ENCODE results near the gene C1RL.

C1RL gene, protein sequence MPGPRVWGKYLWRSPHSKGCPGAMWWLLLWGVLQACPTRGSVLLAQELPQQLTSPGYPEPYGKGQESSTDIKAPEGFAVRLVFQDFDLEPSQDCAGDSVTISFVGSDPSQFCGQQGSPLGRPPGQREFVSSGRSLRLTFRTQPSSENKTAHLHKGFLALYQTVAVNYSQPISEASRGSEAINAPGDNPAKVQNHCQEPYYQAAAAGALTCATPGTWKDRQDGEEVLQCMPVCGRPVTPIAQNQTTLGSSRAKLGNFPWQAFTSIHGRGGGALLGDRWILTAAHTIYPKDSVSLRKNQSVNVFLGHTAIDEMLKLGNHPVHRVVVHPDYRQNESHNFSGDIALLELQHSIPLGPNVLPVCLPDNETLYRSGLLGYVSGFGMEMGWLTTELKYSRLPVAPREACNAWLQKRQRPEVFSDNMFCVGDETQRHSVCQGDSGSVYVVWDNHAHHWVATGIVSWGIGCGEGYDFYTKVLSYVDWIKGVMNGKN

DNA sequence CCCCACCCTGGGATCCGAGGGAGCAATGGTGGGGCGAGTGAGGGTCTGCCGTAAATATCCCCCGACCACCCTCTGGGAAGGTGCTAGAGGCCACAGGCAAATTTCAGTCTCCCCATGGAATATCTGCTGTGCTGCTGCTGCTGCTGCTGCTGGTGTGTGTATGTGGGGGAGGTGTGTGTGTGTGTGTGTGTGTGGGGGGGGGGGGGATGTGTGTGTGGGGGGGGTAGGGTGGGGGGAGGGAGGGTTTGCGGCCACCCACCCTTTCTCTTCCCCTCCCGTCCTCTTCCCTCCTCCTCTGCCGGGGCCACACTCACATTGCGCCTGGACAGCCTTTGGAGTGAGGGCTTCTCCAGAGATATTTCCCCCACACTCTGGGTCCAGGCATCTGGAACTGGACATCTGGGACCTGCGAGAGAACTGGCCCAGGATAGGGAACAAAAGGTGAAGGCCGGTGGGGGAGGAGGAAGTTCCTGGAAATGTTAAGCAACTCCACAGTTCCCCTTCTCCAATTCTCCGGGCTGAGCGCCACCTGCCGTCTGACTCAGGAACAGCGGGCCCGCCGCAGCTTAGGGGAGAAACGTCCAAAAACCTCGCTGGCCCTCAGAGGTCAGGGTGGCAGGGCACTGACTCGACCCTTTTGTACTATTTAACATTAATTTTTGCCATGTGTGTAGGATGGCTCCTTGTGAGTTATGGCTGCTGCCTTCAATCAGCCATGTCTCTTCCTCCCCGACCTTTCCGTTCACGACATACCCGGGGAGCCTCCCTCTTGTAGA is at the start of gene C1RL:
Gene C1RL (minus strand): TSS at position 419 of the 776 bp plus-strand sequence. CDS start 34 bp downstream, at position 385.
- DNase-seq (ENCODE audit: low read depth) = peak; percentile 83

DNA sequence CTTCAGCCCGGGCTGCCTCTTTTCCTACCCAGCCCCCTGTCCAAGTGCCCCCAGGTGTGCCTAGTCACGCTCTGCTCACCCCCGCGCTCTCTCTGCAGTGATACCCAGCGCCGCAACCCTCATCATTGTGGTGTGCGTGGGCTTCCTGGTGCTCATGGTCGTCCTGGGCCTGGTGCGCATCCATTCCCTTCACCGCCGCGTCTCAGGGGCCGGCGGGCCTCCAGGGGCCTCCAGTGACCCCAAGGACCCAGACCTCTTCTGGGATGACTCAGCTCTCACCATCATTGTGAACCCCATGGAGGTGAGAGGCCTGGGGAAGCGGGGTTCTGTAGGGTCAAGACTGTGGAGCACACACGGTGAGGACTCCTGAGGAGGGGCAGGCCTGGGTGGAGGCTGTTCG is 48.4 kb upstream of the C1RL start:
- DNase-seq (ENCODE audit: low read depth) = no peak

DNA sequence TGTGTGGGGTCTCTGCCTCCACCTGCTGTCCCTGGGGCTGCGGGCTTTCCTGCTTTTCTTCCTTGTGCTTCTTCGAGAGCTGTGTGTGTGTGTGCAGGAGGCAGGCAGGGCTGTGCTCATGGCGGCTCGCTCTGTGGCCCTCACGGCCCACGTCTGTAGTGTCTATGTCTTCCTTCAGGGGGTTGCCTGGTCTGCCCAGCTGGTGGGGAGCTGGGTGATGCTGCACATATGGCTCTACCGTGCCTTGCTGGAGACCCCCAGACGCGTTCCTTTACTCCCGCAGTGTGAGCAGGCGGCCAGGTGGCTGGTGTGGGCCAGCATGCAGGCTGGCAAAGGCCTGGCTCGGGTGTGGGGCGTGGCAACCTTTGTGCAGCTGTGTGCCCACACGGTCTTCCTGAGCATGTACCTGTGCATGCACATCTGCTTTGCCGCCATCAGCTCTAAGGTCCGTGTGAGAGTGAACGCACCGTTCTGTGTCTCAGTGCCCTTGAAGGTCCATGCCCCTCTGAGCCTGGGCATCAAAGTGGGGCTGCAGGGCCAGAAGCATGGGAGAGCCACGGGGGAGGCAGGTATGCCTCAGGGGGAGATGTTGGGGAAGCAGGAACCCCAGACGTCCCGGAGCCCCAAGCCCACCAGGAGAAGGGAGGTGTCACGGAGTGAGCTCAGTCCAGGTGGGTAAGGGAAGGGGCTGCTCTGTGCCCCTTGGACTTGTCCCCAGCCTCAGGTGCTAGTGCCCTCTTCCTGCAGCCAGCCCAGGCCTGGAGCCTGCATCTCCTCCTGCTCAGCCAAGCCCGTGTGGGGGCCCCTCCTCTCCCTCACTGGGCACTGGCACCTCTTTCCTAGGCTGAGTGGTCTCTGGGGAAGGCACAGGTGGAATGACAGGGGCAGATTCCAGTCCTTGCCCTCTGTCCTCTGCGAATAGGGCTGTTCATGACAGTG is 47.5 kb upstream of the C1RL start:
- no peak for DNase-seq (ENCODE audit: low read depth)

DNA sequence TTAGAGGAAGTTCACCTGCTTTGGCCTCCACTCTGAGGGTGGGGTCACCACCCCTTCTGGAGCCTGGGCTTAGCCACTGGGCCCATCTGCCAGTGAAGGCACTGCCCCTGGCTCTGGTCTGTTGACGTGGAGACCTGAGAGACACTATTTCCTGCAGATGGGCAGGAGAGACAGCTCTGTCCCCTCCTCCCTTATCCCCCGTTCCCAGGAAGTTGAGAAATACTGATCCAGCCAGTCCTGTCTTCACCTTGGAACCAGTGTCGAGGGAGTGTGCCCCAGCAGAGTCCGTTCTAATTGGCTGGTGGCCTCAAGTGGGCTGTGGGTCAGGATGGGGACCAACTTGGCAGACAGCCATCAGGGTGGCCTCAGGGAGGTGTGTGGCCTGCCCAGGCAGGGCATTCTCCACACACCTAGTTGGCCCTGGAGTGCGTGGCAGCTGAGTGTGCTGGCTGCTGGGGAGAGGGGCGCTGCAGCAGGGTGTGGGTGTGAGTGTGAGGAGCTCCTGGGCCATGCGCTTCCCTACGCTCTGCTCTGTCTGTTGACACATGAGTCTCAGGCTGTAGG is 46.5 kb upstream of the C1RL start:
- no peak for DNase-seq (ENCODE audit: low read depth)

GRCh38 chr12:7154901-7155470 is 46.0 kb upstream of the C1RL start:
- no peak for DNase-seq (ENCODE audit: low read depth)

DNA sequence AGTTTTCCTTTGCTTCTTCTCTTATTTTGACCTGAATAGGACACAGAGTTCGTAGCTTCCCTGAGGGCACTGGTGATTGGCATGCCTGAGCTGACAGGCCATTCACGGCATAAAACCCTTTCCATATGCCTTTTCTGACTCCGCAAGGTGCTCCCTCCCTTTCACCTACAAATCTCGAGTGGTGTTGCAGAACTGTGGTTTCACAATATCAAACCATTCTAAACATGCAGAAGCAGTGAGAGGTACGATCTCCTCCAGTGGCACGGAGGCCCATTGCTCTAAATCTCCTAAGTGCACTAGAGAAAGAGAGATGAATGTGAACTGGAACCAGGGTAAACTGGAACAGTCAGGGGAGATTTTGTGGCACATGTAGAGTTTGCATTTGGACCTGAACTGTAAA is 45.0 kb upstream of the C1RL start:
- DNase-seq (ENCODE audit: low read depth) = no peak

GRCh38 chr12:7152818-7153217 is 43.8 kb upstream of the C1RL start:
- DNase-seq (ENCODE audit: low read depth) = no peak

- no peak for DNase-seq (ENCODE audit: low read depth)
Measured at GRCh38 chr12:7151532-7151931, 42.5 kb upstream of the C1RL start.

DNA sequence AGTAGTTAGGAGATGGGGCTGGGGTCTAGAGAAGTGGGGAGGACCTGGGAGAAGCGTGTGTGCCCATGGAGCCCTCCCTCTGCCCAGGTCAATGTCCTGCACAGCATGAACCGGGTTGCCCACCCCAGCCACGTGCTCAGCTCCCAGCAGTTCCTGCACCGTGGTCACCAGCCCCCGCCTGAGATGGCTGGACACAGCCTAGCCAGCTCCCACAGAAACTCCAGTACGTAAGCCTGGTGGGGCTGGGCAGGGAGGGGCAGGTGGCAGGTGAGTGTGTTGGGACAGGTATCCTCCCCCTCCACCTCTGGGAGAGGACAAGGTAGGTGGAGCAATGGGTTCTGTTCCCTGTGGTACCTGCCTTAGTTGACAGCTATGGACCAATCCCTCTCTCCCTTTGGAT is 41.8 kb upstream of the C1RL start:
- no peak for DNase-seq (ENCODE audit: low read depth)

DNA sequence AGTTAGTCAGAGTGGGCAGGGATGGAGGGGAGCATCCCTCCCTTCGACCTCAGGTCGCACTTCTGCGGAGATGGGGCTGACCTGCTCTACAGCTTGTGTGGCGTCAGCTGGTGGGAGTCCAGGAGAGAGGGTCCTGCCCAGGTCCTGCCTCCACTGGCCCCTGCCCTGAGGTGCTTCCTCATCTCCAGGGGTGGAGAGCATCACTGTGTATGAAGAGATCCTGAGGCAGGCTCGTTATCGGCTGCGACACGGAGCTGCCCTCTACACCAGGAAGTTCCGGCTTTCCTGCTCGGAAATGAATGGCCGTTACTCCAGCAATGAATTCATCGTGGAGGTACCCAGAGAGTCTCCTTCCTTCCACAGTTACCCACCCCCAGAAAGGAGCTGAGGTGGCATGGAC is 41.3 kb upstream of the C1RL start:
- no peak for DNase-seq (ENCODE audit: low read depth)

GRCh38 chr12:7146906-7147305 is 37.9 kb upstream of the C1RL start:
- no peak for DNase-seq (ENCODE audit: low read depth)

DNA sequence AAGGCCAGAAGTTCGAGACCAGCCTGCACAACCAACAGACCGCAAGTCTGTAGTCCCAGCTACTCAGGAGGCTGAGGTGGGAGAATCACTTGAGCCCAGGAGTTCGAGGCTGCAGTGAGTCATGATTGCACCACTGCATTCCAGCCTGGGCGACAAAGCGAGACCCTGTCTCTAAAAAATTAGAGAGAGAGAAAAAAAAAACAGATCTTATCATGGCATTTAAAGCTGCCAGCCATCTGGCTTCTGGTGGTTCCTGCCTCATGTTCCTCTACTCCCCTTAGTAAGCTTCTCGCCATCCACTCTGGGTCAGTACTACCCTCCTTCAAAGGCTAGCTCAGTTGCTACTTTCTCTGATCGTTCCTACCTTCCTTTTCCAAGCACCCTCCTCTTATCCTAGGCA is 37.2 kb upstream of the C1RL start:
- no peak for DNase-seq (ENCODE audit: low read depth)

- no peak for DNase-seq (ENCODE audit: low read depth)
Measured at GRCh38 chr12:7145671-7146070, 36.7 kb upstream of the C1RL start.

GRCh38 chr12:7144414-7145120 is 35.6 kb upstream of the C1RL start:
- no peak for DNase-seq (ENCODE audit: low read depth)

- no peak for DNase-seq (ENCODE audit: low read depth)
Measured at GRCh38 chr12:7143564-7143963, 34.5 kb upstream of the C1RL start.

GRCh38 chr12:7142809-7143465 is 33.9 kb upstream of the C1RL start:
- DNase-seq (ENCODE audit: low read depth) = no peak

DNA sequence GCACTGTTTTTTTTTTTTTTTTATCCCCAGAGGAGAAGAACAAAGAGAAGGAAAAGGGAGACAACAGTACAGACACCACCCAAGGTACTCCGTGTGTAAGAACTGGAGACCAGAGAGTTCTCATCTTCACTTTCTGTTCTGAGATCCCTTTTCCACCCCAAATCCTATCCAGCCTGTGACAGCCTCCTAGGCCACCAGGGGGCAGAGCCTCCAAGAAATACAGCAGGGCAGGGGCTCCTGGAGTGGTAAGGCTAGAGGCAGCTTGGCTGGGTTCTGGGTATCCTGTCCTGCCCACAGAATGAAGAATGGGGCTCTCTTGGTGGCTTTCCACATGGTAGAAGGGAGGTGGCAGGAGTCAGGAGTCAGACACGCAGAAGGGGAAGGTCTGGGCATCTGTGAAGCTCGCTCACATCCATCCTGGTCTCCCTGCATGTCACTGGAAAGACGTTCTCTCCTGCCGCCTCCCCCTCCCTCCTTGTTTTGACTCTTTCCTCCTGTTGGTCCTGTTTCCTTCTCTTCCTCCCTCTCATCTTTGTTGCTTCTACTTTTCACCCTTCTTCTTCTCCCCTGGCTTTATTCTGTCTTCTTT is 33.1 kb upstream of the C1RL start:
- peak; percentile 49 for DNase-seq (ENCODE audit: low read depth)

GRCh38 chr12:7141351-7142005 is 32.5 kb upstream of the C1RL start:
- DNase-seq (ENCODE audit: low read depth) = no peak

DNA sequence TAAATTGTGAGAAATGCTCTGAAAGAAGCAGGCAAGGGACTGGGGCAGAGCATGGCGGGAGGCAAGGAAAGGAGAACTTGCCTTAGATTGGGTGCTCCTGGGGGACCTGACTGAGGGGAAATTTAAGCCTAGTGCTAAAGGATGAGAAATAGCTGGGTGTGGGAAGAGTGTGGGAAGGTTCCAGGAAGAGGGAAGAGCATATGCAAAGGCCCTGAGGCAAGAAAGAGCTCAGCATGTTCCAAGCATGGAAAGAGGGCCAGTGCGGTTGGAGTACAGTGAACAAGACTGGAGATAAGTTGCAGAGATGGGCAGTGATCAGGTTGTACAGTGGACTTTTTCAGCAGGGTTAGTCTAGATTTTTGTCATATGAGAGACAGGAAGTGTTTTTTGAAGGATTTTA is 30.2 kb upstream of the C1RL start:
- DNase-seq (ENCODE audit: low read depth) = no peak
